Kidney glomerular epithelial cell (primary cell): Measurements from ENCODE around the gene CMTM7.
"Not testable (repeated sequence)": the region's sequence is repeated elsewhere in the genome, so short reads cannot be mapped to it uniquely, and the experiment has no call there.

Experiments
- DNase-seq: peaks from one replicate; lab custom pipeline; 2025; lab: John Stamatoyannopoulos, UW

Gene CMTM7

DNA sequence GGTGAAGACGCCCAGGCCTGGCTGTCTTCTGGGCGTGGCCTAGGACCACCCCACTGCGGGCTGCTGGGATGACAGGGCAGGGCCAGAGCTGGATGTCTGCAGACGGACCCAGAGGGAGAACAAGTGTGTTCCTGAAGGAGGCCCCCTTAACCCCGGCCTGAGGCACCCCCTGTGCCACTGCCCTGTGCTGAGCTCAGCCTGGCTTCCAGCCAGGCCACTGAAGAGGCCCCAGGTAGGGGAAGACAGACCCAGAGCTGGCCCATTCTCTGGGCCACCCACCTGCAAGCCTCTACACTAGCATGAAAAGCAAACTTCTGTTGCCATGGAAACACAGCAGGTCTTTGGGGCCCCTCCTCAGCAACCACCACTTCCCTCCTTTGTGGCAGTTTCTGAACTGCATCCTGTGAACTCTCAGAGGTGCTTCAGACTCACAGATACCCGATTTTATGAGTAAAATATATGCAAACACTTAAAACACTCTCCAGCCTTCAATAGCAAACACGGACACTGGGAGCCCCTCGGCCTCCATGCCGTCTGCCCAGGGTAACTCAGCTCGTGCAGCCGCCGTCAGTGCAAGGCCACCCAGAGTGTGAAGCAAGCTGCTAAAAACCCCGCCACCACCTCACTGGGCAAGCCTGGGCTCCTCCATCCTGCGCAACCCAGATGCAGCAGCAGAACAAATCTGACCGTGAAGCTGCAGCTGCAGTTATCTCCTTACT, 68.5 kb downstream of the CMTM7 start:
- no peak for DNase-seq

DNA sequence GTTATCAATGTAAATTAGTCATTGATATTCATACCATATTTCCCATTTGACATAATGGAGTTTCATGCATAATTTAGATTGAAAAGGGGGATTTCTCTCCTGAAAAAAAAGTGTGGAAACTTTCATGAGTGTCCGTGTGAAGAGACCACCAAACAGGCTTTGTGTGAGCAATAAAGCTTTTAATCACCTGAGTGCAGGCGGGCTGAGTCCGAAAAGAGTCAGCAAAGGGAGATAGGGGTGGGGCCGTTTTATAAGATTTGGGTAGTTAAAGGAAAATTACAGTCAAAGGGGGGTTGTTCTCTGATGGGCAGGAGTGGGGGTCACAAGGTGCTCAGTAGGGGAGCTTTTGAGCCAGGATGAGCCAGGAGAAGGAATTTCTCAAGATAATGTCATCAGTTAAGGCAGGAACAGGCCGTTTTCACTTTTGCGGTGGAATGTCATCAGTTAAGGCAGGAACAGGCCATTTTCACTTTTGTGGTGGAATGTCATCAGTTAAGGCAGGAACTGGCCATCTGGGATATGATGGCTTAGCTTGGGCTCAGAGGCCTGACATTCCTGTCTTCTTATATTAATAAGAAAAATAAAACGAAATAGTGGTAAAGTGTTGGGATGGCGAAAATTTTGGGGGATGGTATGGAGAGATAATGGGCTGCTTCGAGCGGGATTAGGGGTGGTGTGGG, 69.3 kb downstream of the CMTM7 start:
- DNase-seq, result not testable (repeated sequence)

DNA sequence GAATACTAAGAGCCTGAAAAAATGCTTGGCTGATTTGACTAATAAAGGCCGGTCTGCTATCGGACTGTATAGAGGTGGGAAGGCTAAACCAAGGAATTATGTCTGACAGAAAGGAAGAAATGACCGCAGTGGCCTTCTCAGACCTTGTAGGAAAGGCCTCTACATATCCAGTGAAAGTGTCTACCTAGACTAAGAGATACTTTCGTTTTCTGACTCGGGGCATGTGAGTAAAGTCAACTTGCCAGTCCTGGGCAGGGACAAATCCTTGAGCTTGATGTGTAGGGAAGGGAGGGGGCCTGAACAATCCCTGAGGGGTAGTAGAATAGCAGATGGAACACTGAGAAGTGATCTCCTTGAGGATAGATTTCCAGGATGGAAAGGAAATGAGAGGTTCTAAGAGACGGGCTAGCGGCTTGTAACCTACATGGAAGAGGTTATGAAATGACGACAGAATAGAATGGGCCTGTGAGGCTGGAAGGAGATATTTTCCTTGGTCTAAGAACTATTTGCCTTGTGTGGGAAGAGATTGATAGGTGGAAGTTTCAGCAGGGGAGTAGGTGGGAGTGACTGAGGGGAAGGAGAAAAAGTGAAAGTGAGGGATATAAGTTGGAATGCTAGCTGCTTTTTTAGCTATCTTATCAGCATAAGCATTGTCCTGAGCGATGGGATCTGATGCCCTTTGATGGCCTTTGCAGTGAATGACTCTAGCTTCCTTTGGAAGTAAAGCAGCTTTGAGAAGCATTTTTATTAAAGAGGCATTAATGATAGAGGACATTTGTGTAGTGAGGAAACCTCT, 70.7 kb downstream of the CMTM7 start:
- not testable (repeated sequence) for DNase-seq

DNA sequence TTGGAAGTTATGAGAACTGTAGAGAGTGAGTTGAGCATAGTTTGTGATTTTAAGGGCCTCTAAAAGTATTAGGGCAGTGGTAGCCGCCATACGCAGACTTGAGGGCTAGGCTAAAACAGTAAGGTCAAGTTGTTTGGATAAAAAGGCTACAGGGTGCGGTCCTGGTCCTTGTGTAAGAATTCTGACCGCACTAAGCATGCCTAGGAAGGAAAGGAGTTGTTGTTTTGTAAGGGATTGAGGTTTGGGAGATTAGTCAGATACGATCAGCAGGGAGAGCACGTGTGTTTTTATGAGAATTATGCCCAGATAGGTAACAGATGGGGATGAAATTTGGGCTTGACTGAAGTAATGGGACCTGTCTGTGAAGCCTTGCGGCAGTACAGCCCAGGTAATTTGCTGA, 71.8 kb downstream of the CMTM7 start:
- not testable (repeated sequence) for DNase-seq

DNA sequence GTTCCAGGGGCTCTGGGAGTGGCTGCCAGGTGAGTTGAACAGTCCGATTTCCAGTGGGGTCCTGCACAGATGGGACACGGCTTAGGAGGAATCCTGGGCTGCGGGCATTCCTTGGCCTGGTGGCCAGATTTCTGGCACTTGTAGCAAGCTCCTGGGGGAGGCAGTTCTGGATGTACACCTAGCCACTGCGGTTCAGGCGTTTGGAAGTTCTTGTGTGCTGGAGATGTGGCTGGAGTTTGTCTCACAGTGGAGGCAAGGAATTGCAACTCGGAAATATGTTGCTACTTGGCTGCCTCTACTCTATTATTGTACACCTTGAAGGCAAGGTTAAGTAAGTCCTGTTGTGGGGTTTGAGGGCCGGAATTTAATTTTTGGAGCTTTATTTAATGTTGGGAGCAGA, 73.1 kb downstream of the CMTM7 start:
- DNase-seq, result not testable (repeated sequence)

DNA sequence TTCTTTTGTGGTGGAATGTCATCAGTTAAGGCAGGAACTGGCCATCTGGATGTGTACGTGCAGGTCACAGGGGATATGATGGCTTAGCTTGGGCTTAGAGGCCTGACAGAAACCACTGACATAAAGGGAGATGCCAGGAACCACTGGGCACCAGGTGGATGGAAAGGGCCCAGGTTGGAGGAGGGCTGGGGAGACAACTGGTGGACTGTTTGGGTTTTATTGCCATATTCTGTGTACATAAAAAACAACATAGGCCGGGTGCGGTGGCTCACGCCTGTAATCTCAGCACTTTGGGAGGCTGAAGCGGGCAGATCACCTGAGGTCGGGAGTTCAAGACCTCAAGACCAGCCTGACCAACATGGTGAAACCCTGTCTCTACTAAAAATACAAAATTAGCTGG, 75.2 kb downstream of the CMTM7 start:
- DNase-seq, result not testable (repeated sequence)

DNA sequence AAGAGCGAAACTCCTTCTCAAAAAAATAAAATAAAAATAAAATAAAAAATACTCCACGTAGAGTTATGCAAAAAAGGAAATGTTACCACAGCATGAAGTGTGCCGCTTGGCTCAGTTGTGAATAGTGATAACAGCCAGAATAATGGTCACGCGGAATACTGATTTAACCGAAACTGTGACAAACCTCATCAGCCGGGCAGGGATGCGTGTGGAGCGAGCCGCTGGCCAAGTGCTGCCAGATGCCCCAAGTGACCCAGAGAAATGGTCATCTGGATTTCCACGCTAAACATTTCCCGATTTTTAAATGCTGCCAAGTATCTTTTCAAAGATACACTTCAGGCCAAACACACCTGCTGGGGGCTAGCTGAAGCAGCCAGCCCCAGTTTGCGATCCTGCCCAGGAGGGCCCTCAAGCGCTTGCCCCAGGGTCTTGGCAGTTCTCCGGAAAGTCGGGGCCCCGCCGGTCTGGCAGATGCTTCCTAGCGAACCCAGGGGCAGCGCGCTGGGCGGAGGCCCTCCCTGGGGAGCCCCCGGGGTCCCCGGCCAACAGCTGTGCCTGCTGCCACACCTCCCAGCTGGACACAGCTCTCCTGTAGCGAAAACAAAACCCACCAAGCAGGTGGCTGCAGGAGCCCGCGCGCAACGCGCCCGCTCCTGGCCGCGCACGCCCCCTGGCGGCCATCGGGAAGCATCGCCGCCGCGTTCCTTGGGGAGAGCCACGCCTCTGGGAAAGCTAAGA, 75.8 kb downstream of the CMTM7 start:
- DNase-seq, result peak; percentile 41

DNA sequence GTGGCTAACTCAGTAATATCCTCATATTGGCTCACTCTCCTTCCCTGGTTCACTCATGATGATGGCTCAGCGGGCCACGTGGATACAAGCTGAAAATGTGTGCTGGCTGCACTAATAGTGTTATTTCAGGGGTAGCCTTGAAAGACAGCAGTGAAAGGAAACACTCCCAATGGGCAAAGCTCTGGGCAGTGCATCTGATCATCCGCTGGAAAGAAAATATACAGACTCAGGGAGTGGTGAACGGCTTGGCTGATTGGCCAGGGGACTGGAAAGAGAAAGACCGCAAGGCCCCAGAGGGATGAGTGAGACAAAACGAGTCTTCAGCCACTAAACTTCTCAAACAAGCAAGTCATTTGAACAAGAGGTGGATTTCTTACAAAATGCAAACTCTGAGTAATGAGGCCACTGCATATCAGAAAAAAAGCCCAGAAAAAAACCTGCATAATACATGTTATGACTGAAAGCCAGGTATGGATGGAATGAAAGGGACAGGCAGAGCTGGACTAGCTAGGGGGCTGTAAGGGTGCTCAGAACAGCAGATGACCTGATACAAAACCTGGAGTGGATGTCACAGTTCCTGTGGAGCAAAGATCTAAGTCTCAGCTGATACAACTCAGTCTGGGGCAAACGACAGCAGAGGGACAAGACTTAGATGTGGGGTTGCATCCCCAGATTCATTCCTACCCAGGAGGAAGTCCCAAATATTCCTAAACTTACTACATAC, 77.7 kb downstream of the CMTM7 start:
- DNase-seq, result no peak

DNA sequence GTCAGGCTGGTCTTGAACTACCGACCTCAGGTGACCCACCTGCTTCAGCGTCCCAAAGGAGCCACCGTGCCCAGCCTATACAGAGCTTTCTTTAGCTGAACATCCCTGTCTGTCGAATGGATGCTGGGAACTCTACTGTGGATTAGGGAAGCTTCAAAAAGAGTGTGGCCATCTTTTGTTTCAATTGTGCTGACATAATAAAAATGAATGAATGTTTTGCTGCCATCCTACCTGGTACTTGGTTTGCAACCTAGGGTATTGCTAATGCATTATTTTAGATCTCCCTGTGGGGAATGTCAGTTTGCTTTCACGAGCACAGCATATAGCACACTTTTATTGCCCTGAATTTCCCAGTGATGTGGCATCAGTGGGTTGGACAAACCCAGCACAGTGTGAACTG, 78.7 kb downstream of the CMTM7 start:
- DNase-seq, result no peak

DNA sequence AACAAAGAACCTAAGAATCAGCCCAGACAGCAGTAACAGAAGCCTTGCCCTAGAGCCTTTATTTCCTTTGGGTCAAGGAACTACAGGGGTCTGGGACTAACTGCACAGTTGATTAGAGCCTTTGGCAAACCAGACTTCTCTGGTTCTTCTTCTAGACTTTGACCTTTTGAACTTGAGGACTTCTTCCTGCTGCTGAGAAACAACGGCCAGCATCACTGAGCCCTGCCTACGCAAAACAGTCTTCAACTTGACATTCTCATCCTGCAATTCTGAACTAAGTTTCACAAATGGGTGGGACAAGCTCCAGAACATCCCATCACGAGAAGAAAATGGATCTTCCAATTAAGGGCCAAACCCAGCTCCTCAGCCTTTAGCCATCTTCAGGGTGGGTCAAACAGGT, 79.6 kb downstream of the CMTM7 start:
- no peak for DNase-seq

DNA sequence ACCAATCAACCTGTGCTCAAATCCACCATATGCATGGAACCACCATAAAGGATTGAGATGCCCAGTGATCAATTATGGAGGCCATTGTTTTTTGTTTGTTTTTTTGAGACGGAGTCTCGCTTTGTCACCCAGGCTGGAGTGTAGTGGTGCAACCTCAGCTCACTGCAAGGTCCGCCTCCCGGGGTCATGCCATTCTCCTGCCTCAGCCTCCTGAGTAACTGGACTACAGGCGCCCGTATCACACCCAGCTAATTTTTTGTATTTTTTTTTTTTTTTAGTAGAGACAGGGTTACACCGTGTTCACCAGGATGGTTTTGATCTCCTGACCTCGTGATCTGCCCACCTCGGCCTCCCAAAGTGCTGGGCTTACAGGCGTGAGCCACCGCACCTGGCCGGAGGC, 80.5 kb downstream of the CMTM7 start:
- DNase-seq, result not testable (repeated sequence)

DNA sequence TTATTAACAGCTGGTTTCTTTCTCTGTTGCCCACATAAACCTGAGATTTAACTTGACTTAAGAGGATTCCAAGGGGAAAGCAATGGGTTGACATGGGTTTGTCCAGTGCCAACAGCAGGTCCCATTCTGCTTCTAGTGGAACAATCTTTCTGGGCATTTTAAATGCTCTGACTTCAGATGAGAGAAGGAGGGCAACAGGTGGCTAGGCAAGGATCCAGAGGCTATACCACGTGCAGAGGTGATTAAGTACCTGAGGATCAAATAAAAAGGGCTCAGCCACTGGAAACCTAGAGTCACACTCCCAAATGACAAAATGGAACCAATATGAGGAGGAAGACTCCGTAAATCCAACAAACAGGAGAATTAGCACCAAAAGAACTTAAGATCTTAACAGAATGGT, 82.5 kb downstream of the CMTM7 start:
- DNase-seq, result no peak

DNA sequence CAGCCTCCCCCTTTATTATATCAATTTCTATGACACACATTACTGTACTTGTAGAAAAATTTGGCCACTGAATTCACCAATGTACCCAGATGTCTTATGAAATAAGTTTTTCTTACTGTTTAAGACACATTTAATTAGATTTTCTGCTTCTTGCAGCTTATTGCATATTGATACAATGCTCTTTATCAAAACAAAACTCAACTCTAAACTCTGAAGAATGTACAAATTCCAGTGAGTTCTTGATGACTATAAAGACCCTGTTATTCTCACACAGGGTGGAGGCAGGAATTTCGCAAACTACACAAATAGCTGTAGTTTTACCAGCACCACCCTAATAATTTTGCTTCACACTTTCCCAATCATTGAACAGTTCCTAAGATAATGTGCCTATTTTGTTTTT, 89.0 kb downstream of the CMTM7 start:
- DNase-seq, result no peak

DNA sequence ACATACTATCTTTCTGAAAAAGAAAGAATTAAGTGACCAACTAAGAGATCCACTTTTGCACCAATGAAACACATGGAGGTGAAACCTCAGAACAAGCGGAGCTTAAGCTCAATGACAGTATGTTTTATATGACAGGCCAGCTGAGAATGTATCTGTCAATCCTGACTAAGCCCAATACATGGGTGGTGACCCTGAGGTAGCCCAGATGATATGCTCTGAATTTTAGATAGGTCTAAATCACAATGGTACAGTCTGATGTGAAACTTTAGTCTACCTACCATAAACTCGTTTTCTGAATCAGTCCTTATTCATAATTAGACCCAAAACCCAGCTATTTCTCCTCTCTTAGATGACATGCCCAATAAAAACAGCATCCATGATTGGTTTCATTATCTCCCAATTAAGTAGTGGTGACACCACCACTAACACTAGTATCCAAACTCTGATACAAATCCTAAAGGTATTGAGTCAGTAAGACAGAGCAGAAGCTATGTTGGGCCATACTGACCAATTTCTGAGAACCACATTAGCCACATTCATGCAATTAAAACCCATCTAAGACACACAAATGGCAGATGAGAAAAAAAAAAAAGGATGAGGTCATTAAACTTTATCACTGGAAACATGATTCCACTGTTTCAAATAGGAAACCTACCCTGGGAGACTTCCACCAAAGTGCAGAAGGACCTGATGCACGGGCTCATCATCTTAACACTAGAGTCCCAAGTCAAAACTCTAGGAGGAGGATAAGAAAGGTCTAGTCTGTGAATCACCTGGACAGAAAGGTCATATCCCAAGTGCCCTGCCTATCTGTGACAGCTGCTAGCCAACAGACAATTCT, 90.4 kb downstream of the CMTM7 start:
- no peak for DNase-seq

DNA sequence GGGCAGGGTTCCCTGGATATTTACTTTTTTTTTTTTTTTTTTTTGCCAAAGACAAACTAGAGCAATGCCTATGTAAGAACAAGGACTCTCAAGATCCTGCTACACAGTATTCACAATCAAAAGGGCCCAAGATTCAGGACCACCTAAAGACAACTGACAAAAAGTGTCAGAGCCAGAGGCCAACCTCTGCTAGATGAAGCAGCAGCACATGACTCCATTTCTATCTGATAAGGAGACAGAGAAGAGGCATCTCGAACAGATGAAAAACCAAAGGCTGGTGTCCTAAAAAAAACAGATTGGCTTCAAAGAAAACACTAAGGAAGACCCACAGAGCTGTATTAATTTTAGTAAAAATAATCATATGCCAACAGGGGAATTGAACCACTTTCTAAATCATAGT, 91.0 kb downstream of the CMTM7 start:
- DNase-seq, result no peak

DNA sequence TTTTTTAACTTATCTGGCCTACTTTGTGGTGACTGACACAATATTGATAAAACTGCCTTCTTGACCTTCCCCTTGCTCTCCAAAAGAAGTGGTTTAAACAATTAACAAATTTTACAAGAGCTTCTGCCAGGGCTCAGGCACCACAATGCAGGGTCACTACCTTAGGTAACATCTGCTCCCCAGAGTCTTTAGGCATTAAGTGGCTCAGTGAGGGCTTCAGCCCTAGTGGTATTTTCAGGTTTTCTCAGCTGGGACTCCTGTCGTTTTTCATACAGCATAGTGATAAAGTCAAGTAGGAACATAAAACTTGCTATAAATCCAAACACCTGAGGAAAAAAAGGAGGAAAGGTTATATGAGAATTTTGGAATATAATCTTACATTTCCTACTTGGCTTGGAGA, 92.1 kb downstream of the CMTM7 start:
- DNase-seq, result no peak

DNA sequence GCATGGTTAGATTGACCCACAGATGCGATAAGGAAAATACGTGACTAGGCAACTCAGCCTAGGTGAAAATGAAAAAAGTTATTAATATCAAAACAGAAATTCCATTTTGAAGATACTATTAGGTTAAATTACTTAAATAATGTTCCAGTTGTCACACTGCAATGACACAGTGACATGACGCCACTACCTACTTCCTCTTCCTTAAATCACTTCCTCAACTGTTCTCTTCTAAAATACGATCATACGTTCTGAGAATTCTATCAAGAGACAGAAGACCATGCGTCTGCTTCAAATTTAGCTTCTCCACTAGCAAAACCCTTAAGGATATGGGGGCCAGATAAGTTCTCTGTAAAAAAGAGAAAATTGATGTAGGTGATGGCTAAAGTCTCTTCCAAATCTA, 92.8 kb downstream of the CMTM7 start:
- DNase-seq, result no peak

DNA sequence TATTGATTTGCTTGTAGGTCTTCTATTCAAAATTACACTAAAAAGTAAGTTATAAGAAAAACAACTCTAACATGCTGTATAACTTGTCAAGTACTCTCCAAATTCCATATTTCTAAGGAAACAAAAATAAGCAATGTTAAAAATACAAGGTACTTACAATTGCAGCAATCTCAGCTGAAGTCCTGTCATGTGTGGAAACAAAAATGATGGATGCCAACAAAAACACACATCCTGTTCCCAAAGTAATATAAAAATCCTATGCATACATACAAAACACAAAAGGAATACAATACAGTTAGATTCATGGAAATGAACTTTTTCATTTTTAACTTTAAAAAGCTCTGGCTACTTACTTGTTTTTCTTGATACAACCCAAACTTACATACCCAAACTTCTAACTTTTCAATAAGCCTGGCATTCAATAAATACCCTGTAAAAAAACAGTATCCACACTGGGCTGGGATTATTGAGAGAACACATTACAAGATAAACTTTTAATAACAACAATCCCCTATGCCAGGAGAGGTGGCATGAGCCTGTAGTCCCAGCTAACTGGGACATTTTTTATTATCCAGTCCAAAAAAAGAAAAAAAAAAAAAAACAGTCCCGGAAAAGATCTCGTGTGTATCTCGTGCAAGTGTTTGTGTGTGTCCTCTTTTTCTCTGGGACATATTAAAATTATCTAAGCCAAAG, 96.3 kb downstream of the CMTM7 start:
- no peak for DNase-seq

DNA sequence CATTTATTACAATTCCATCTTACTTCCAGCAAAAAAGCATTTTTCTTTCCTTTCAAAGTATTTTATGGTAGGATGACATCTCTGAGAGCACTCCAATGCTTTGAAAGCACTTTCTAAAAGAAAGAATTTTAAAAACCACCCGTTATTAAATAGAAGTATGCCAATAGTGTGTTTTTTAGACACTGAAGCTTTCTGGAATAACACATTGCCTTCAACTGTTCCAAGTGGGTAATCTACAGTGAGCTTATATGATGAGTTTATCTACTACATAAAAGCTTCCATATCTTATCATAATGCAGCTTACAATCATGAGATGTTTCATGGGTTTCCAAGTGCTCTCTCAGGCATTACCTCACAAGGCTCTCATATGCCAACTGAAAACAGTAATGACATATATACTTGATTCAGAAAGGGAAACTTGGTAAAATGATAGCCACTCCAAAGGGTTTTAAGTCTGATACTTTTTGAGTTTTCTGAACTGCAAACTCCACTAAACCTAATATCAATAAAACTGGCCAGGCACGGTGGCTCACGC, 96.9 kb downstream of the CMTM7 start:
- DNase-seq, result no peak
